Osteocyte (in vitro differentiated cells): ENCODE results near the gene SYNPO2. TPM values are rescaled to one million over a fixed set of nuclear protein-coding genes. Genes with fewer than 3 reads are reported as not detected.

Experiments used
- DNase-seq: peaks from one replicate; pipeline ENCODE4 v3.0.0; 2021; ENCODE audit warnings: mixed read lengths; ENCODE audit not compliant: unreplicated experiment; ENCODE audit errors: extremely low spot score
- H3K27ac Mint-ChIP-seq: one replicate; pipeline ENCODE4 v1.8.0; 2021; ENCODE audit warnings: mild to moderate bottlenecking, mixed read lengths; ENCODE audit not compliant: unreplicated experiment
- H3K27me3 Mint-ChIP-seq: one replicate; pipeline ENCODE4 v1.8.0; 2021; ENCODE audit warnings: mixed read lengths; ENCODE audit not compliant: unreplicated experiment
- H3K36me3 Mint-ChIP-seq: one replicate; pipeline ENCODE4 v1.8.0; 2021; ENCODE audit warnings: mixed read lengths; ENCODE audit not compliant: unreplicated experiment
- H3K4me1 Mint-ChIP-seq: one replicate; pipeline ENCODE4 v1.8.0; 2021; ENCODE audit warnings: mixed read lengths; ENCODE audit not compliant: unreplicated experiment
- H3K4me3 Mint-ChIP-seq: one replicate; pipeline ENCODE4 v1.8.0; 2021; ENCODE audit warnings: mild to moderate bottlenecking, moderate library complexity, mixed read lengths; ENCODE audit not compliant: unreplicated experiment
- H3K9me3 Mint-ChIP-seq: one replicate; pipeline ENCODE4 v1.8.0; 2021; ENCODE audit warnings: mixed read lengths; ENCODE audit not compliant: unreplicated experiment
- CTCF ChIP-seq: fragments of 200-600 bp; sonication (generic); IDR thresholded peaks from 2 replicates; pipeline ENCODE4 v1.5.0; 2021; ENCODE audit warnings: antibody characterized with exemption, mild to moderate bottlenecking, moderate library complexity
- total RNA-seq: library from RNA; stranded (reverse); gene quantifications from 2 replicates; pipeline ENCODE4 v1.2.1, GENCODE V29; 2021

Gene SYNPO2
- total RNA-seq, 1 donor from 2014 or later = 4.1 TPM

- H3K4me1 Mint-ChIP-seq = no peaks in the 10 kb centered on the region
- H3K4me3 Mint-ChIP-seq = no peak overlapping the region
- no peak overlapping the region for H3K27ac Mint-ChIP-seq
- no peaks in the 10 kb centered on the region for H3K36me3 Mint-ChIP-seq
- TF ChIP-seq CTCF = no peak
- no peak for DNase-seq
- H3K9me3 Mint-ChIP-seq = no peaks in the 10 kb centered on the region
- H3K27me3 Mint-ChIP-seq = peaks cover 2% of the 10 kb centered on the region
Observed at GRCh38 chr4:118879409-118879808, 9.2 kb upstream of the SYNPO2 start.

DNA sequence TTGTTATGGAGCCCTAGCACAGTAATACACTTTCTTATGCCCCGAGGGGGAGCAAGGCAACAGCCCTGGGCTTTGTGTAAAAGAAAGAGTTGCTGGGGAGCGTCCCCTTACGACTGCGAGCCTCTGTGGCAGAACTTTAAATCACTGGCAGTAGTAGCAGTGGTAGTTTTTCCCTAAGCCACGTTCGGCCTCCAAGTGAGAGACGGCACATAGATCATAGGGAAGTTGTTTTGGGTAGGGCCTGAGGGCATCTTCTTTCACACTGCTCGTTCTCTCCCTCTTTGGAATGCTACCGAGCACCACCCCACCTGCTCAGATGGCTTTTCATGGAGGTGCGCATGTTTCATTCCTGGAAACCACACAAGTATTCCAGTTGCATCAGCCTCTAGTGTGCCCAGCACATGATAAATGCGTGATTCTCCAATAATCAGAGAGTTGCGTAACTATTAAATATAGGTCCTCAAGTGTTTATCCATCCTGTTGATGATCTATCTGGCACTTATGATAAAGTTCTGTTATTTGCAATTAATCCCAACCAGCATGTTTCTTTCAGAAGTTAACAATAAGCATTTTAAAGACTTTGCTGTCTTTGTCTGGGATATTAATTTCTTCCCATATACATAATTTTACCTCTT lies 7.0 kb upstream of the SYNPO2 start:
- H3K27me3 Mint-ChIP-seq = no peaks in the 10 kb centered on the region
- H3K4me1 Mint-ChIP-seq = no peaks in the 10 kb centered on the region
- no peak overlapping the region for H3K27ac Mint-ChIP-seq
- no peak overlapping the region for H3K4me3 Mint-ChIP-seq
- H3K9me3 Mint-ChIP-seq = no peaks in the 10 kb centered on the region
- no peaks in the 10 kb centered on the region for H3K36me3 Mint-ChIP-seq
- no peak for TF ChIP-seq CTCF
- DNase-seq = no peak

- no peak overlapping the region for H3K27ac Mint-ChIP-seq
- no peaks in the 10 kb centered on the region for H3K9me3 Mint-ChIP-seq
- no peaks in the 10 kb centered on the region for H3K36me3 Mint-ChIP-seq
- no peak for DNase-seq
- H3K27me3 Mint-ChIP-seq = no peaks in the 10 kb centered on the region
- no peak overlapping the region for H3K4me3 Mint-ChIP-seq
- peaks cover 10% of the 10 kb centered on the region for H3K4me1 Mint-ChIP-seq
- peak; percentile 24 for TF ChIP-seq CTCF
Observed at GRCh38 chr4:118883861-118884260, 4.8 kb upstream of the SYNPO2 start.

DNA sequence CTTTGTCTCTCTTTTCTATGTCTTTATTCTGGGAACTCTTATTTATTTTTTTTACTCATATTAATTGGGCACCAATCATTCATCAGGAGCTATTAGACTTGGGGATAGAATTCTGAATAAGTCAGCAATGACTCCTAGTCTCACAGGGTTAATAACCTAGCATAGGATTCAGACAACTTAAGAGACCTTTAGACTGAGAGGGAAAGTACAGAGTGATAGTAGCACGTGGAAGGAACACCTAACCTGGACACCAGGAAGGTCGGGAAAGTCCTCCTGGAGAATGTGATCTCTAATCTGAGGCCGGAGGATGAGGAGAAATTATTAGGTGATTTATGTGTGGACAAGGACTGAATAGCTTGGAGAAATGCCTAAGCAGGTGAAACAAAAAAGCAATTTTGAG lies 3.9 kb upstream of the SYNPO2 start:
- no peak overlapping the region for H3K4me3 Mint-ChIP-seq
- no peak for DNase-seq
- peaks cover 16% of the 10 kb centered on the region for H3K4me1 Mint-ChIP-seq
- no peaks in the 10 kb centered on the region for H3K27me3 Mint-ChIP-seq
- no peaks in the 10 kb centered on the region for H3K36me3 Mint-ChIP-seq
- no peak for TF ChIP-seq CTCF
- no peaks in the 10 kb centered on the region for H3K9me3 Mint-ChIP-seq
- no peak overlapping the region for H3K27ac Mint-ChIP-seq

DNA sequence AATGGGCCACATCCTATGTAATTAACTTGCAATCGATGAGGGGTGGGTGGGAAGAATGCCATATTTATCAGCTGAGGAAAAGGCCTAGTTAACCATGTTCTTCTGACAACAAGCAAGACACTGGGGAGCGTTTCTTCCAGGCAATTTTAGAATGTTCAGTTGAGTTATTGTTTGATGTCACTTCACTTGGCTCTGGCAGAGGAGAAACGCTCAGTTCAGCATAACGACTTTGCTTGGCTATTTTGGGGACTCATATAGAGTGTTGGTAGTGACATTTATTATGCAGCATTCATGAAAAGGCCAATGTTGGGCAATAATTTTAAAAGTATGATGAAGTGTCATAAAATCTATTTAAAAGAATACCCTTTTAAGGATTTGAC lies 648 bp downstream of the SYNPO2 start:
- Mint-ChIP-seq H3K4me1 (peaks cover 23% of the 10 kb centered on the region), H3K27ac (no peak overlapping the region), H3K36me3 (no peaks in the 10 kb centered on the region), H3K27me3 (peaks cover 5% of the 10 kb centered on the region), H3K9me3 (no peaks in the 10 kb centered on the region), H3K4me3 (peak overlapping the region; percentile 83)
- no peak for DNase-seq
- TF ChIP-seq CTCF = no peak
